Stomach (tissue), 9 donors: ENCODE results near the gene NR2F1-AS1. TPM values are rescaled to one million over a fixed set of nuclear protein-coding genes. Genes with fewer than 3 reads are reported as not detected.

Experiments
- DNase-seq, 2 donors: peaks; one replicate each; pipeline versions ENCODE4 v3.0.0 to v3.0.0-alpha.2; 2013 to 2019
- H3K27ac ChIP-seq, 5 donors: fragments of 200-600 bp in 4 of 5; sonication (generic) in 4 of 5; one replicate each; pipeline ENCODE4 v1.5.1; 2013 to 2019; ENCODE audit warnings: mild to moderate bottlenecking in 1 of 5, moderate library complexity in 1 of 5
- H3K27me3 ChIP-seq, 3 donors: fragments of 200-600 bp; sonication (generic); one replicate each; pipeline ENCODE4 v1.5.1; 2017 to 2019; ENCODE audit warnings: mixed run types in 1 of 3
- H3K36me3 ChIP-seq, 4 donors: fragments of 200-600 bp; sonication (generic); 1 replicate in 3 of 4; 2 replicates in 1 of 4; pipeline ENCODE4 v1.5.1; 2016 to 2019
- H3K4me1 ChIP-seq, 4 donors: fragments of 200-600 bp; sonication (generic); one replicate each; pipeline ENCODE4 v1.5.1; 2016 to 2019
- H3K4me3 ChIP-seq, 4 donors: fragments of 200-600 bp; sonication (generic) in 3 of 4; one replicate each; pipeline ENCODE4 v1.5.1; 2016 to 2019; ENCODE audit warnings: mild to moderate bottlenecking in 1 of 4
- H3K9me3 ChIP-seq, 4 donors: fragments of 200-600 bp; sonication (generic); one replicate each; pipeline ENCODE4 v1.5.1; 2016 to 2019
- CTCF ChIP-seq, 7 experiments: fragments of 450-650 bp in 4 of 7; fragments of 200-600 bp in 3 of 7; sonication (generic) in 3 of 7; IDR thresholded peaks; one replicate each; pipeline ENCODE4 v1.5.1; 2016 to 2019; ENCODE audit warnings: antibody characterized with exemption in 7 of 7, control low read depth in 2 of 7, mild to moderate bottlenecking in 1 of 7
- EP300 ChIP-seq: sonication (generic); formaldehyde crosslinking; IDR thresholded peaks from one replicate; pipeline ENCODE4 v1.6.1; 2017; ENCODE audit warnings: antibody characterized with exemption
- POLR2A ChIP-seq, 4 donors: fragments of 450-650 bp; IDR thresholded peaks; one replicate each; pipeline ENCODE4 v1.6.1; 2016; ENCODE audit warnings: antibody characterized with exemption in 4 of 4, control low read depth in 2 of 4, mild to moderate bottlenecking in 1 of 4, moderate library complexity in 1 of 4
- POLR2AphosphoS5 ChIP-seq, 3 donors: sonication (generic); formaldehyde crosslinking; IDR thresholded peaks; one replicate each; pipeline ENCODE4 v1.6.1; 2016; ENCODE audit warnings: antibody characterized with exemption in 3 of 3
- WGBS, 5 donors: extraction: QIAGEN DNeasy Blood & Tissue Kit in 3 of 5; methylation state at CpG; one replicate each; pipeline versions ENCODE4 v1.1.5 to v1.1.7; 2013 to 2018; 5-methylcytosine and 5-hydroxymethylcytosine counted together
- intact Hi-C: fragments of 100-400 bp; cut with DNase I; formaldehyde crosslinking; loops from one replicate; pipeline ENCODE4 v1.15.1; 2023; ENCODE audit warnings: low total_unique reads
- polyA plus RNA-seq, 3 donors: library from polyadenylated mRNA; stranded (reverse); fragments of 200-250 nt; gene quantifications; one replicate each; pipeline ENCODE4 v1.2.3, GENCODE V29; 2013
- total RNA-seq, 5 donors: library from RNA; depleted of rRNA; stranded (reverse); fragments of >200 nt; gene quantifications; one replicate each; pipeline versions ENCODE4 v1.1.0 to v1.2.3, GENCODE V29; 2014 to 2016
- donor health status: healthy with polysubstance abuse.
- donor health status: Bipolar disorder and iron deficiency.
- donor health status: healthy.

NR2F1-AS1 gene
- total and polyA plus RNA-seq, 8 donors: 4.3 to 40.8 (median 14.2) TPM

- Histone ChIP-seq H3K27ac (peak overlapping the region in 4 of 5 donors; percentile 46 to 63 (median 52)), H3K27me3 (peaks cover 0 to 89% (median 48%) of the 10 kb centered on the region in 3 donors), H3K4me3 (peak overlapping the region; percentile 52 to 81 (median 62)), H3K36me3 (peaks cover 0 to 9% (median 0%) of the 10 kb centered on the region in 4 donors), H3K9me3 (peaks cover 0 to 10% (median 3%) of the 10 kb centered on the region in 4 donors), H3K4me1 (peaks cover 6 to 46% (median 26%) of the 10 kb centered on the region in 4 donors)
- DNase-seq: no peak
- 27 to 52% (median 32%) methylated on average over 32 to 59 of the region's 59 CpGs for WGBS, 5 donors
- no peak for TF ChIP-seq EP300
- no peak for TF ChIP-seq CTCF (IDR thresholded peaks at IDR 0.05)
- TF ChIP-seq POLR2A (IDR thresholded peaks at IDR 0.05): no peak
- no peak for TF ChIP-seq POLR2AphosphoS5 (IDR thresholded peaks at IDR 0.05)
- intact Hi-C loops: no loop called here
Observed at GRCh38 chr5:93587597-93588351, 6.8 kb upstream of the NR2F1-AS1 start.

- peak overlapping the region; percentile 52 to 81 (median 62) for H3K4me3 ChIP-seq
- DNase-seq: no peak
- H3K27me3 ChIP-seq: peaks cover 0 to 90% (median 56%) of the 10 kb centered on the region in 3 donors
- intact Hi-C loops: no loop called here
- H3K27ac ChIP-seq: peak overlapping the region in 4 of 5 donors; percentile 46 to 63 (median 52)
- peaks cover 7 to 44% (median 28%) of the 10 kb centered on the region in 4 donors for H3K4me1 ChIP-seq
- H3K9me3 ChIP-seq: peaks cover 0 to 10% (median 3%) of the 10 kb centered on the region in 4 donors
- H3K36me3 ChIP-seq: peaks cover 0 to 9% (median 0%) of the 10 kb centered on the region in 4 donors
- WGBS, 5 donors: 44 to 68% (median 57%) methylated on average over 11 of the region's 11 CpGs
- no peak for TF ChIP-seq POLR2AphosphoS5 (IDR thresholded peaks at IDR 0.05)
- no peak for TF ChIP-seq CTCF (IDR thresholded peaks at IDR 0.05)
- TF ChIP-seq EP300: no peak
- TF ChIP-seq POLR2A (IDR thresholded peaks at IDR 0.05): no peak
Observed at GRCh38 chr5:93586736-93587596, 5.9 kb upstream of the NR2F1-AS1 start.

GRCh38 chr5:93585767-93586385 is 4.9 kb upstream of the NR2F1-AS1 start:
- peaks cover 0 to 9% (median 0%) of the 10 kb centered on the region in 4 donors for H3K36me3 ChIP-seq
- H3K9me3 ChIP-seq: peaks cover 0 to 10% (median 3%) of the 10 kb centered on the region in 4 donors
- intact Hi-C loops: no loop called here
- peaks cover 0 to 92% (median 66%) of the 10 kb centered on the region in 3 donors for H3K27me3 ChIP-seq
- H3K4me3 ChIP-seq: peak overlapping the region; percentile 52 to 81 (median 62)
- H3K4me1 ChIP-seq: peaks cover 13 to 41% (median 29%) of the 10 kb centered on the region in 4 donors
- peak overlapping the region in 4 of 5 donors; percentile 71 to 91 (median 81) for H3K27ac ChIP-seq
- TF ChIP-seq CTCF (IDR thresholded peaks at IDR 0.05): no peak
- no peak for TF ChIP-seq POLR2A (IDR thresholded peaks at IDR 0.05)
- no peak for TF ChIP-seq POLR2AphosphoS5 (IDR thresholded peaks at IDR 0.05)
- TF ChIP-seq EP300: no peak
- peak in 1 of 2 donors; percentile 69 for DNase-seq
- WGBS, 5 donors: 20 to 40% (median 21%) methylated on average over 10 to 13 of the region's 13 CpGs
